GM12878 (cell line): Measurements from ENCODE around the gene GABRG2. TPM values are rescaled to one million over a fixed set of nuclear protein-coding genes. Genes with fewer than 3 reads are reported as not detected.

Source experiments
- ATAC-seq: fragments of 200-7000 bp; cut with Tn5 transposase; 3 replicates; pipeline ENCODE4 v1.9.1; 2020; ENCODE audit warnings: mild to moderate bottlenecking, moderate library complexity
- BruUV-seq: library from RNA; stranded (reverse); fragments of 400-500 nt; replicated peaks from 2 replicates; lab custom pipeline; 2021; lab: Mats Ljungman, UMichigan
- CTCF ChIA-PET: fragments of 300-600 bp; sonication (Branson Sonifier 250); formaldehyde crosslinking; extraction: SDS; loops from one replicate; lab custom pipeline; 2021; ENCODE audit warnings: inconsistent platforms; lab: Yijun Ruan, JAX
- POLR2A ChIA-PET: fragments of 350-600 bp; formaldehyde crosslinking; extraction: SDS; loops from one replicate; lab custom pipeline; 2021; ENCODE audit warnings: inconsistent platforms; lab: Charles Lee
- RAD21 ChIA-PET: fragments of 300-600 bp; sonication (Branson Sonifier 250); formaldehyde crosslinking; loops from one replicate; lab custom pipeline; 2023; ENCODE audit warnings: antibody characterized with exemption; ENCODE audit not compliant: unreplicated experiment; lab: Charles Lee
- SMC1A ChIA-PET: fragments of 300-600 bp; sonication (Branson Sonifier 250); formaldehyde crosslinking; loops from one replicate; lab custom pipeline; 2023; ENCODE audit not compliant: unreplicated experiment, uncharacterized antibody; lab: Charles Lee
- DNase-seq: peaks from one replicate; pipeline ENCODE4 v3.0.0-alpha.2; 2011; ENCODE audit warnings: low read depth, low spot score
- FAIRE-seq: peaks from 3 replicates; lab custom pipeline; 2011; peaks lifted over from hg19 to GRCh38; lab: Jason Lieb, UNC
- H2AFZ ChIP-seq: 2 replicates; pipeline ENCODE4 v1.6.0; 2011; ENCODE audit warnings: low read depth, low read length, control low read depth; ENCODE audit not compliant: control insufficient read depth
- H3K27ac ChIP-seq: 2 replicates; pipeline ENCODE4 v1.5.1; 2011; ENCODE audit warnings: control low read depth; ENCODE audit not compliant: control insufficient read depth, insufficient read depth
- H3K27me3 ChIP-seq, 2 experiments: replicated peaks in 1 of 2; 2 replicates each; pipeline versions ENCODE4 v1.6.0 to v1.6.1; 2011; ENCODE audit warnings: low read length in 1 of 2; ENCODE audit not compliant: control insufficient read depth in 2 of 2, insufficient read depth in 2 of 2
- H3K36me3 ChIP-seq, 2 experiments: 2 replicates each; pipeline ENCODE4 v1.5.1; 2011; ENCODE audit warnings: low read length in 1 of 2; ENCODE audit not compliant: control insufficient read depth in 2 of 2, insufficient read depth in 2 of 2
- H3K4me1 ChIP-seq: 2 replicates; pipeline ENCODE4 v1.6.1; 2011; ENCODE audit warnings: mild to moderate bottlenecking, low read length, moderate library complexity, mixed read lengths; ENCODE audit not compliant: control insufficient read depth, insufficient read depth
- H3K4me2 ChIP-seq: 2 replicates; pipeline ENCODE4 v1.6.0; 2011; ENCODE audit warnings: control low read depth; ENCODE audit not compliant: control insufficient read depth, insufficient read depth
- H3K4me3 ChIP-seq: fragments of 200-600 bp; sonication (generic); 2 replicates; pipeline ENCODE4 v1.5.1; 2016
- H3K79me2 ChIP-seq: 2 replicates; pipeline ENCODE4 v1.6.0; 2011; ENCODE audit warnings: low read length; ENCODE audit not compliant: control insufficient read depth, insufficient read depth
- H3K9ac ChIP-seq: 2 replicates; pipeline ENCODE4 v1.8.0; 2011; ENCODE audit warnings: low read length, control low read depth, mixed read lengths; ENCODE audit not compliant: control insufficient read depth, insufficient read depth
- H3K9me3 ChIP-seq: replicated peaks from 3 replicates; pipeline ENCODE4 v1.5.1; 2011; ENCODE audit warnings: mild to moderate bottlenecking, low read length; ENCODE audit not compliant: control insufficient read depth, insufficient read depth
- H4K20me1 ChIP-seq: 2 replicates; pipeline ENCODE4 v1.6.0; 2011; ENCODE audit not compliant: control insufficient read depth, insufficient read depth
- BACH1 ChIP-seq: fragments of 450-650 bp; IDR thresholded peaks from 2 replicates; pipeline ENCODE4 v1.6.1; 2017; ENCODE audit warnings: mild to moderate bottlenecking, borderline replicate concordance
- BHLHE40 ChIP-seq, 2 experiments: fragments of 450-650 bp in 1 of 2; IDR thresholded peaks; 2 replicates each; pipeline ENCODE4 v1.6.1; 2011 to 2017; ENCODE audit warnings: low read depth in 2 of 2, borderline replicate concordance in 1 of 2, improper control_type of control experiment in 1 of 2, low read length in 1 of 2, mild to moderate bottlenecking in 1 of 2
- BMI1 ChIP-seq: fragments of 450-650 bp; IDR thresholded peaks from 2 replicates; pipeline ENCODE4 v1.6.1; 2016; ENCODE audit warnings: mild to moderate bottlenecking, moderate library complexity, borderline replicate concordance
- CBFB ChIP-seq: IDR thresholded peaks from 2 replicates; pipeline ENCODE4 v1.6.1; 2016; ENCODE audit warnings: antibody characterized with exemption, low read depth
- CEBPB ChIP-seq, 2 experiments: fragments of 150-350 bp in 1 of 2; IDR thresholded peaks; 2 replicates each; pipeline ENCODE4 v1.6.1; 2012 to 2014; ENCODE audit warnings: low read depth in 2 of 2, low read length in 2 of 2, borderline replicate concordance in 1 of 2, inconsistent platforms in 1 of 2
- CREM ChIP-seq: IDR thresholded peaks from 2 replicates; pipeline ENCODE4 v1.6.1; 2014; ENCODE audit warnings: antibody characterized with exemption, low read depth
- JUNB ChIP-seq: IDR thresholded peaks from 2 replicates; pipeline ENCODE4 v1.6.1; 2016; ENCODE audit warnings: antibody characterized with exemption, mild to moderate bottlenecking
- KDM1A ChIP-seq: fragments of 200-600 bp; sonication (generic); IDR thresholded peaks from 2 replicates; pipeline ENCODE4 v1.6.1; 2016; ENCODE audit warnings: borderline replicate concordance
- LARP7 ChIP-seq: fragments of 450-650 bp; IDR thresholded peaks from 2 replicates; pipeline ENCODE4 v1.6.1; 2017; ENCODE audit warnings: mild to moderate bottlenecking
- RAD51 ChIP-seq: fragments of 450-650 bp; IDR thresholded peaks from 2 replicates; pipeline ENCODE4 v1.6.1; 2016; ENCODE audit warnings: moderate library complexity, mild to moderate bottlenecking, inconsistent platforms
- RFX5 ChIP-seq: IDR thresholded peaks from 2 replicates; pipeline ENCODE4 v1.6.1; 2011; ENCODE audit warnings: low read depth, low read length, improper control_type of control experiment
- SPI1 ChIP-seq: IDR thresholded peaks from 2 replicates; pipeline ENCODE4 v1.6.1; 2011; ENCODE audit warnings: low read depth, mild to moderate bottlenecking, low read length, moderate library complexity, borderline replicate concordance; ENCODE audit not compliant: insufficient read depth
- STAT1 ChIP-seq: fragments of 450-650 bp; conservative IDR thresholded peaks from 2 replicates; pipeline ENCODE4 v1.6.1; 2014; ENCODE audit warnings: antibody characterized with exemption, mild to moderate bottlenecking
- TAF1 ChIP-seq: IDR thresholded peaks from 2 replicates; pipeline ENCODE4 v1.6.1; 2011; ENCODE audit warnings: mild to moderate bottlenecking, low read depth, low read length, borderline replicate concordance
- TCF12 ChIP-seq: IDR thresholded peaks from 2 replicates; pipeline ENCODE4 v1.6.1; 2011; ENCODE audit warnings: low read depth, mild to moderate bottlenecking, low read length
- ZBED1 ChIP-seq: IDR thresholded peaks from 2 replicates; pipeline ENCODE4 v1.6.1; 2016; ENCODE audit warnings: borderline replicate concordance
- ZNF622 ChIP-seq: fragments of 450-650 bp; IDR thresholded peaks from 2 replicates; pipeline ENCODE4 v1.6.1; 2017; ENCODE audit warnings: mild to moderate bottlenecking, inconsistent platforms
- WGBS: methylation state at CpG from one replicate; pipeline ENCODE4 v1.1.6; 2016; ENCODE audit warnings: low lambda C conversion rate; ENCODE audit not compliant: insufficient replicate concordance, insufficient coverage; ENCODE audit errors: missing lambda C conversion rate; 5-methylcytosine and 5-hydroxymethylcytosine counted together
- in situ Hi-C: fragments of 300-500 bp; cut with MboI; formaldehyde crosslinking; loops from 9 replicates; pipeline ENCODE4 v1.14.3; 2018; ENCODE audit warnings: mixed read lengths
- intact Hi-C: fragments of 100-400 bp; cut with micrococcal nuclease; formaldehyde crosslinking; loops from one replicate; pipeline ENCODE4 v1.14.2; 2022; ENCODE audit not compliant: unreplicated experiment
- polyA plus RNA-seq, 11 experiments: library from polyadenylated mRNA; depleted of rRNA in 4 of 11; unstranded in 6 of 11; stranded (reverse) in 5 of 11; fragments of >200 nt; fragmentation: Nextera tagmentation in 4 of 11; fragmentation: Illumina TruSeq in 1 of 11; extraction: Ambion mirVana in 4 of 11; extraction: Trizol in 1 of 11; gene quantifications; 1 replicate in 1 of 11; 2 replicates in 10 of 11; pipeline versions ENCODE4 v1.2.1 to v1.2.3, GENCODE V29; 2011 to 2016; ENCODE audit warnings: inconsistent platforms in 2 of 11, missing spikeins in 2 of 11, low read depth in 1 of 11
- total RNA-seq, 4 experiments: library from RNA; depleted of rRNA in 3 of 4; stranded (reverse); fragments of >200 nt in 3 of 4; fragmentation: Illumina TruSeq in 1 of 4; extraction: Trizol in 1 of 4; gene quantifications; 2 replicates each; pipeline versions ENCODE4 v1.2.1 to v1.2.3, GENCODE V29; 2013 to 2021
- TF ChIP-seq, protein P1 (sequence below): IDR thresholded peaks from 2 replicates; pipeline ENCODE4 v1.6.1; 2012; ENCODE audit warnings: low read depth, low read length, improper control_type of control experiment
- TF ChIP-seq, protein P2 (sequence below): fragments of 450-650 bp; IDR thresholded peaks from 2 replicates; pipeline ENCODE4 v1.6.1; 2017; ENCODE audit warnings: mild to moderate bottlenecking, moderate library complexity
- TF ChIP-seq, protein P3 (sequence below): fragments of 450-650 bp; IDR thresholded peaks from 2 replicates; pipeline ENCODE4 v1.6.1; 2016; ENCODE audit warnings: mild to moderate bottlenecking

The GABRG2 gene
- total and polyA plus RNA-seq, 10 of the 15 experiments (the other 5 are each of a cell fraction or from before 2014, with no cell fraction given), result 0.34 TPM; not detected in 9

DNA sequence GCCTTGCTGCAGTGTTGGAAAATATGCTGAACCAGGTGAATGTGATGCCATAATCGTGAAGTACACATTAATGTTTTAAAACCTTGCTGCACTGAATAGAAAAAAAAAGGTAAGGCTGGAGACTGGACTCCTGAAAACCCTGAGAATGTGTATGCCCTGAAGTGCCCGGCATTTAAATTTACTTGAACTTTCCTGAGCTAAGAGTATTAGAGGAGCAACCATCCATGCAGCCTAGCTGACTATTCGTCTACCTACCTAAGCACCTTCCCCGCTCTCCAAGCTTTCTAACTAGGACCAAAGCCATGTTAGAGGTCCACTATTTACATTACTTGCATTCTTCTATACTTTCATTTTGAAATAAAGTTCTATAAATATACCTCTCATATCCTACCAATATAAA lies 1.4 kb downstream of the GABRG2 start:
- intact Hi-C loops, result no loop called here
- 7% methylated on average over 4 of the region's 4 CpGs for WGBS
- Histone ChIP-seq H3K9me3 (no peaks in the 10 kb centered on the region), H3K4me1 (no peaks in the 10 kb centered on the region), H3K4me3 (no peak overlapping the region), H4K20me1 (no peaks in the 10 kb centered on the region), H3K9ac (no peak overlapping the region), H3K79me2 (no peaks in the 10 kb centered on the region), H3K27ac (no peak overlapping the region), H3K36me3 (no peaks in the 10 kb centered on the region), H2AFZ (no peak overlapping the region), H3K27me3 (no peaks in the 10 kb centered on the region; a peak in 1 of 4 replicates), H3K4me2 (no peak overlapping the region)
- ChIA-PET RAD21 (no interaction called here), POLR2A (no interaction called here), SMC1A (interaction anchor here (0.6 kb wide), 1 partner anchor 123 kb away, joined by 3 read pairs; no protein-coding TSS in a partner anchor), CTCF (no interaction called here)
- in situ Hi-C loops, result no loop called here
- no peak for DNase-seq
- no TSS peak for BruUV-seq
- TF ChIP-seq ZNF622, result no peak
- no peak for TF ChIP-seq BHLHE40 (IDR thresholded peaks at IDR 0.05; ENCODE audit: borderline replicate concordance in 1 of 2, low read depth in 2 of 2, low read length in 1 of 2)
- no peak for TF ChIP-seq SPI1
- no peak for TF ChIP-seq JUNB
- TF ChIP-seq STAT1, result no peak
- TF ChIP-seq BACH1, result no peak
- TF ChIP-seq, protein P1, sequence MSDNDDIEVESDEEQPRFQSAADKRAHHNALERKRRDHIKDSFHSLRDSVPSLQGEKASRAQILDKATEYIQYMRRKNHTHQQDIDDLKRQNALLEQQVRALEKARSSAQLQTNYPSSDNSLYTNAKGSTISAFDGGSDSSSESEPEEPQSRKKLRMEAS, result no peak
- no peak for TF ChIP-seq BMI1
- TF ChIP-seq TCF12, result no peak
- no peak for TF ChIP-seq TAF1
- TF ChIP-seq KDM1A, result no peak
- no peak for TF ChIP-seq CREM
- no peak for TF ChIP-seq RFX5
- TF ChIP-seq, protein P2, sequence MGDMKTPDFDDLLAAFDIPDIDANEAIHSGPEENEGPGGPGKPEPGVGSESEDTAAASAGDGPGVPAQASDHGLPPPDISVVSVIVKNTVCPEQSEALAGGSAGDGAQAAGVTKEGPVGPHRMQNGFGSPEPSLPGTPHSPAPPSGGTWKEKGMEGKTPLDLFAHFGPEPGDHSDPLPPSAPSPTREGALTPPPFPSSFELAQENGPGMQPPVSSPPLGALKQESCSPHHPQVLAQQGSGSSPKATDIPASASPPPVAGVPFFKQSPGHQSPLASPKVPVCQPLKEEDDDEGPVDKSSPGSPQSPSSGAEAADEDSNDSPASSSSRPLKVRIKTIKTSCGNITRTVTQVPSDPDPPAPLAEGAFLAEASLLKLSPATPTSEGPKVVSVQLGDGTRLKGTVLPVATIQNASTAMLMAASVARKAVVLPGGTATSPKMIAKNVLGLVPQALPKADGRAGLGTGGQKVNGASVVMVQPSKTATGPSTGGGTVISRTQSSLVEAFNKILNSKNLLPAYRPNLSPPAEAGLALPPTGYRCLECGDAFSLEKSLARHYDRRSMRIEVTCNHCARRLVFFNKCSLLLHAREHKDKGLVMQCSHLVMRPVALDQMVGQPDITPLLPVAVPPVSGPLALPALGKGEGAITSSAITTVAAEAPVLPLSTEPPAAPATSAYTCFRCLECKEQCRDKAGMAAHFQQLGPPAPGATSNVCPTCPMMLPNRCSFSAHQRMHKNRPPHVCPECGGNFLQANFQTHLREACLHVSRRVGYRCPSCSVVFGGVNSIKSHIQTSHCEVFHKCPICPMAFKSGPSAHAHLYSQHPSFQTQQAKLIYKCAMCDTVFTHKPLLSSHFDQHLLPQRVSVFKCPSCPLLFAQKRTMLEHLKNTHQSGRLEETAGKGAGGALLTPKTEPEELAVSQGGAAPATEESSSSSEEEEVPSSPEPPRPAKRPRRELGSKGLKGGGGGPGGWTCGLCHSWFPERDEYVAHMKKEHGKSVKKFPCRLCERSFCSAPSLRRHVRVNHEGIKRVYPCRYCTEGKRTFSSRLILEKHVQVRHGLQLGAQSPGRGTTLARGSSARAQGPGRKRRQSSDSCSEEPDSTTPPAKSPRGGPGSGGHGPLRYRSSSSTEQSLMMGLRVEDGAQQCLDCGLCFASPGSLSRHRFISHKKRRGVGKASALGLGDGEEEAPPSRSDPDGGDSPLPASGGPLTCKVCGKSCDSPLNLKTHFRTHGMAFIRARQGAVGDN, result no peak
- TF ChIP-seq CEBPB (IDR thresholded peaks at IDR 0.05; ENCODE audit: borderline replicate concordance in 1 of 2, low read depth in 2 of 2, low read length in 2 of 2), result no peak
- TF ChIP-seq ZBED1, result no peak
- TF ChIP-seq RAD51, result no peak
- TF ChIP-seq, protein P3, sequence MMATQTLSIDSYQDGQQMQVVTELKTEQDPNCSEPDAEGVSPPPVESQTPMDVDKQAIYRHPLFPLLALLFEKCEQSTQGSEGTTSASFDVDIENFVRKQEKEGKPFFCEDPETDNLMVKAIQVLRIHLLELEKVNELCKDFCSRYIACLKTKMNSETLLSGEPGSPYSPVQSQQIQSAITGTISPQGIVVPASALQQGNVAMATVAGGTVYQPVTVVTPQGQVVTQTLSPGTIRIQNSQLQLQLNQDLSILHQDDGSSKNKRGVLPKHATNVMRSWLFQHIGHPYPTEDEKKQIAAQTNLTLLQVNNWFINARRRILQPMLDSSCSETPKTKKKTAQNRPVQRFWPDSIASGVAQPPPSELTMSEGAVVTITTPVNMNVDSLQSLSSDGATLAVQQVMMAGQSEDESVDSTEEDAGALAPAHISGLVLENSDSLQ, result no peak
- no peak for TF ChIP-seq LARP7
- TF ChIP-seq CBFB, result no peak
- FAIRE-seq, result no peak
- no peak for ATAC-seq
